ENCODE measurements around the gene NT5M.

- TF ChIP-seq, protein P1, sequence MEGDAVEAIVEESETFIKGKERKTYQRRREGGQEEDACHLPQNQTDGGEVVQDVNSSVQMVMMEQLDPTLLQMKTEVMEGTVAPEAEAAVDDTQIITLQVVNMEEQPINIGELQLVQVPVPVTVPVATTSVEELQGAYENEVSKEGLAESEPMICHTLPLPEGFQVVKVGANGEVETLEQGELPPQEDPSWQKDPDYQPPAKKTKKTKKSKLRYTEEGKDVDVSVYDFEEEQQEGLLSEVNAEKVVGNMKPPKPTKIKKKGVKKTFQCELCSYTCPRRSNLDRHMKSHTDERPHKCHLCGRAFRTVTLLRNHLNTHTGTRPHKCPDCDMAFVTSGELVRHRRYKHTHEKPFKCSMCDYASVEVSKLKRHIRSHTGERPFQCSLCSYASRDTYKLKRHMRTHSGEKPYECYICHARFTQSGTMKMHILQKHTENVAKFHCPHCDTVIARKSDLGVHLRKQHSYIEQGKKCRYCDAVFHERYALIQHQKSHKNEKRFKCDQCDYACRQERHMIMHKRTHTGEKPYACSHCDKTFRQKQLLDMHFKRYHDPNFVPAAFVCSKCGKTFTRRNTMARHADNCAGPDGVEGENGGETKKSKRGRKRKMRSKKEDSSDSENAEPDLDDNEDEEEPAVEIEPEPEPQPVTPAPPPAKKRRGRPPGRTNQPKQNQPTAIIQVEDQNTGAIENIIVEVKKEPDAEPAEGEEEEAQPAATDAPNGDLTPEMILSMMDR (IDR thresholded peaks at IDR 0.05), result no peak
- TF ChIP-seq EZH2 (IDR thresholded peaks at IDR 0.05) (no peak), EZH2phosphoT487 (IDR thresholded peaks at IDR 0.05) (no peak)
Observed at GRCh38 chr17:17382065-17382459, 78.9 kb downstream of the NT5M start.
